K562 (cell line): ENCODE results near the gene KCNH3. TPM values are rescaled to one million over a fixed set of nuclear protein-coding genes. Genes with fewer than 3 reads are reported as not detected.

ENCODE experiments used
- ATAC-seq: fragments of 200-7000 bp; cut with Tn5 transposase; 3 replicates; pipeline ENCODE4 v1.9.1; 2020; ENCODE audit warnings: moderate library complexity
- BruUV-seq: library from RNA; stranded (reverse); fragments of 400-500 nt; replicated peaks from 2 replicates; lab custom pipeline; 2021; lab: Mats Ljungman, UMichigan
- CTCF ChIA-PET: fragments of 300-600 bp; formaldehyde crosslinking; extraction: SDS; loops from one replicate; lab custom pipeline; 2021; ENCODE audit warnings: low intra/inter-chr PET ratio; lab: Yijun Ruan, JAX
- POLR2A ChIA-PET: fragments of 300-600, 350-650 bp; sonication (Branson Sonifier 250); formaldehyde crosslinking; extraction: SDS; loops from one replicate; lab custom pipeline; 2021; ENCODE audit warnings: antibody characterized with exemption, inconsistent platforms; lab: Yijun Ruan, JAX
- DNase-seq, 4 experiments: peaks; one replicate each; pipeline versions ENCODE4 v3.0.0 to v3.0.0-alpha.2; 2011 to 2018; ENCODE audit warnings: low spot score in 3 of 4, mixed read lengths in 3 of 4; ENCODE audit errors: extremely low read depth in 1 of 4
- FAIRE-seq: peaks from 2 replicates; lab custom pipeline; 2011; peaks lifted over from hg19 to GRCh38; lab: Jason Lieb, UNC
- H2AFZ ChIP-seq: 2 replicates; pipeline ENCODE4 v1.6.0; 2011; ENCODE audit warnings: low read depth, low read length, control low read depth, inconsistent platforms
- H3K27ac ChIP-seq: fragments of 200-600 bp; 3 replicates; pipeline ENCODE4 v1.8.0; 2011; ENCODE audit warnings: low read depth, mild to moderate bottlenecking, control low read depth, inconsistent platforms, low read length, moderate library complexity, mixed read lengths; ENCODE audit errors: extremely low read depth
- H3K27me3 ChIP-seq, 2 experiments: fragments of 300-600 bp in 1 of 2; 2 replicates in 1 of 2; 3 replicates in 1 of 2; pipeline versions ENCODE4 v1.6.0 to v1.8.0; 2011; ENCODE audit warnings: inconsistent platforms in 2 of 2, low read length in 2 of 2, mild to moderate bottlenecking in 1 of 2, mixed read lengths in 1 of 2, moderate library complexity in 1 of 2; ENCODE audit not compliant: control insufficient read depth in 2 of 2, insufficient read depth in 2 of 2
- H3K36me3 ChIP-seq: fragments of 300-600 bp; 3 replicates; pipeline ENCODE4 v1.8.0; 2011; ENCODE audit warnings: mild to moderate bottlenecking, low read length, inconsistent platforms; ENCODE audit not compliant: control insufficient read depth, insufficient read depth
- H3K4me1 ChIP-seq, 2 experiments: fragments of 200-600 bp in 1 of 2; replicated peaks in 1 of 2; 2 replicates in 1 of 2; 3 replicates in 1 of 2; pipeline versions ENCODE4 v1.5.1 to v1.8.0; 2011; ENCODE audit warnings: inconsistent platforms in 2 of 2, low read length in 2 of 2, mild to moderate bottlenecking in 1 of 2, mixed read lengths in 1 of 2, moderate library complexity in 1 of 2; ENCODE audit not compliant: control insufficient read depth in 2 of 2, insufficient read depth in 2 of 2
- H3K4me2 ChIP-seq: 2 replicates; pipeline ENCODE4 v1.6.1; 2011; ENCODE audit warnings: low read length, control low read depth, inconsistent platforms, mixed read lengths; ENCODE audit not compliant: insufficient read depth
- H3K4me3 ChIP-seq: fragments of 200-600 bp; sonication (generic), shearing (Covaris generic); 2 replicates; pipeline ENCODE4 v1.5.1; 2016; ENCODE audit warnings: control low read depth, inconsistent platforms
- H3K79me2 ChIP-seq: fragments of 200-600 bp; 3 replicates; pipeline ENCODE4 v1.8.0; 2011; ENCODE audit warnings: low read length, inconsistent platforms; ENCODE audit not compliant: control insufficient read depth, insufficient read depth
- H3K9ac ChIP-seq, 2 experiments: 2 replicates each; pipeline versions ENCODE4 v1.6.0 to v1.6.1; 2011; ENCODE audit warnings: low read depth in 2 of 2, low read length in 2 of 2, control low read depth in 1 of 2, inconsistent platforms in 1 of 2, mild to moderate bottlenecking in 1 of 2, mixed read lengths in 1 of 2; ENCODE audit not compliant: insufficient read depth in 1 of 2
- H3K9me1 ChIP-seq: one replicate; pipeline ENCODE4 v1.6.0; 2011; ENCODE audit warnings: inconsistent platforms, mild to moderate bottlenecking, low read length, moderate library complexity; ENCODE audit not compliant: control insufficient read depth, insufficient read depth
- H3K9me3 ChIP-seq: replicated peaks from 2 replicates; pipeline ENCODE4 v1.5.1; 2011; ENCODE audit warnings: low read depth, low read length, inconsistent platforms; ENCODE audit not compliant: control insufficient read depth, insufficient read depth
- H4K20me1 ChIP-seq: replicated peaks from 2 replicates; pipeline ENCODE4 v1.6.1; 2011; ENCODE audit warnings: low read length, inconsistent platforms, mixed read lengths; ENCODE audit not compliant: control insufficient read depth, insufficient read depth
- EP300 ChIP-seq: IDR thresholded peaks from 2 replicates; pipeline ENCODE4 v1.6.1; 2012; ENCODE audit warnings: low read length, improper control_type of control experiment
- ETS2 ChIP-seq: IDR thresholded peaks from 2 replicates; pipeline ENCODE4 v1.6.1; 2016; ENCODE audit warnings: borderline replicate concordance, missing genetic modification characterization, mild to moderate bottlenecking, moderate library complexity, missing compliant biosample characterization; ENCODE audit not compliant: poor library complexity, severe bottlenecking
- FOSL1 ChIP-seq: fragments of 200-800 bp; sonication (Bioruptor generic); conservative IDR thresholded peaks from 2 replicates; pipeline ENCODE4 v1.6.1; 2016; ENCODE audit warnings: missing genetic modification characterization, missing compliant biosample characterization
- HCFC1 ChIP-seq: IDR thresholded peaks from 2 replicates; pipeline ENCODE4 v1.6.1; 2012; ENCODE audit warnings: low read depth, low read length, improper control_type of control experiment
- KLF13 ChIP-seq: fragments of 450-650 bp; IDR thresholded peaks from 2 replicates; pipeline ENCODE4 v1.6.1; 2016; ENCODE audit warnings: missing genetic modification characterization, low read depth, mild to moderate bottlenecking, missing compliant biosample characterization, moderate library complexity, borderline replicate concordance
- MAZ ChIP-seq, 2 experiments: fragments of 450-650 bp in 1 of 2; sonication (generic) in 1 of 2; formaldehyde crosslinking; IDR thresholded peaks in 1 of 2; conservative IDR thresholded peaks in 1 of 2; 2 replicates each; pipeline versions ENCODE4 v1.4.0 to v1.5.0; 2020; ENCODE audit warnings: mild to moderate bottlenecking in 1 of 2, missing genetic modification reagents in 1 of 2
- NFE2L1 ChIP-seq: fragments of 450-650 bp; IDR thresholded peaks from 2 replicates; pipeline ENCODE4 v1.6.1; 2016; ENCODE audit warnings: missing genetic modification characterization, low read depth, mild to moderate bottlenecking, missing compliant biosample characterization, moderate library complexity, borderline replicate concordance
- NFRKB ChIP-seq: fragments of 450-650 bp; IDR thresholded peaks from 2 replicates; pipeline ENCODE4 v1.6.1; 2016; ENCODE audit warnings: low read depth
- RBM22 ChIP-seq: fragments of 200-400 bp; formaldehyde crosslinking; IDR thresholded peaks from 2 replicates; pipeline ENCODE4 v1.6.1; 2018; ENCODE audit warnings: low read length, low read depth; ENCODE audit not compliant: poor library complexity, severe bottlenecking
- SIRT6 ChIP-seq: IDR thresholded peaks from one replicate; pipeline ENCODE4 v1.6.1; 2012; ENCODE audit warnings: low read depth, mild to moderate bottlenecking, control low read depth, inconsistent platforms, low read length, moderate library complexity
- ZKSCAN3 ChIP-seq: fragments of 250-450 bp; sonication (Bioruptor Pico); IDR thresholded peaks from 2 replicates; pipeline ENCODE4 v1.4.0; 2020
- ZNF133 ChIP-seq: fragments of 250-450 bp; sonication (Bioruptor Pico); IDR thresholded peaks from 2 replicates; pipeline ENCODE4 v1.4.0; 2020; ENCODE audit warnings: mild to moderate bottlenecking
- ZNF217 ChIP-seq: sonication (generic); formaldehyde crosslinking; IDR thresholded peaks from 2 replicates; pipeline ENCODE4 v1.8.0; 2022; ENCODE audit warnings: mild to moderate bottlenecking, missing genetic modification reagents
- ZNF316 ChIP-seq: fragments of 450-650 bp; IDR thresholded peaks from 2 replicates; pipeline ENCODE4 v1.6.1; 2016
- ZNF431 ChIP-seq: sonication (generic); formaldehyde crosslinking; IDR thresholded peaks from 2 replicates; pipeline ENCODE4 v1.8.0; 2022; ENCODE audit warnings: mild to moderate bottlenecking, missing genetic modification reagents
- ZNF444 ChIP-seq: fragments of 250-450 bp; sonication (Bioruptor Pico); IDR thresholded peaks from 2 replicates; pipeline ENCODE4 v1.4.0; 2020; ENCODE audit warnings: mild to moderate bottlenecking, moderate library complexity
- ZNF766 ChIP-seq: fragments of 200-800 bp; sonication (Bioruptor generic); conservative IDR thresholded peaks from 2 replicates; pipeline ENCODE4 v1.6.1; 2016; ENCODE audit warnings: missing genetic modification characterization, missing compliant biosample characterization
- WGBS: fragments of 100-300 bp; shearing (Covaris generic); methylation state at CpG from one replicate; pipeline ENCODE4 v1.1.6; 2016; ENCODE audit warnings: low coverage, mixed read lengths; ENCODE audit not compliant: insufficient coverage; ENCODE audit errors: missing lambda C conversion rate; 5-methylcytosine and 5-hydroxymethylcytosine counted together
- in situ Hi-C: fragments of 300-500 bp; cut with MboI; formaldehyde crosslinking; loops from 4 replicates; pipeline ENCODE4 v1.15.0; 2018; ENCODE audit warnings: inconsistent platforms, mixed read lengths
- intact Hi-C: fragments of 100-400 bp; cut with micrococcal nuclease; formaldehyde crosslinking; loops from 2 replicates; pipeline ENCODE4 v1.14.2; 2022
- polyA plus RNA-seq, 8 experiments: library from polyadenylated mRNA; depleted of rRNA in 4 of 8; stranded (reverse) in 5 of 8; unstranded in 3 of 8; fragments of >200 nt; fragmentation: Nextera tagmentation in 2 of 8; fragmentation: Illumina TruSeq in 1 of 8; extraction: Ambion mirVana in 2 of 8; extraction: Trizol in 1 of 8; gene quantifications; 2 replicates each; pipeline versions ENCODE4 v1.2.1 to v1.2.3, GENCODE V29; 2011 to 2014; ENCODE audit warnings: inconsistent platforms in 1 of 8, missing spikeins in 1 of 8
- total RNA-seq, 7 experiments: library from RNA; depleted of rRNA in 6 of 7; stranded (reverse); fragments of >200 nt in 6 of 7; fragmentation: Illumina TruSeq in 2 of 7; extraction: Trizol in 2 of 7; gene quantifications; 2 replicates each; pipeline versions ENCODE4 v1.2.1 to v1.2.3, GENCODE V29; 2011 to 2021; ENCODE audit warnings: low replicate concordance in 1 of 7

The KCNH3 gene
- total and polyA plus RNA-seq, 9 of the 15 experiments (the other 6 are each of a cell fraction or from before 2014, with no cell fraction given) = 0.01 to 0.09 TPM; not detected in 7

DNA sequence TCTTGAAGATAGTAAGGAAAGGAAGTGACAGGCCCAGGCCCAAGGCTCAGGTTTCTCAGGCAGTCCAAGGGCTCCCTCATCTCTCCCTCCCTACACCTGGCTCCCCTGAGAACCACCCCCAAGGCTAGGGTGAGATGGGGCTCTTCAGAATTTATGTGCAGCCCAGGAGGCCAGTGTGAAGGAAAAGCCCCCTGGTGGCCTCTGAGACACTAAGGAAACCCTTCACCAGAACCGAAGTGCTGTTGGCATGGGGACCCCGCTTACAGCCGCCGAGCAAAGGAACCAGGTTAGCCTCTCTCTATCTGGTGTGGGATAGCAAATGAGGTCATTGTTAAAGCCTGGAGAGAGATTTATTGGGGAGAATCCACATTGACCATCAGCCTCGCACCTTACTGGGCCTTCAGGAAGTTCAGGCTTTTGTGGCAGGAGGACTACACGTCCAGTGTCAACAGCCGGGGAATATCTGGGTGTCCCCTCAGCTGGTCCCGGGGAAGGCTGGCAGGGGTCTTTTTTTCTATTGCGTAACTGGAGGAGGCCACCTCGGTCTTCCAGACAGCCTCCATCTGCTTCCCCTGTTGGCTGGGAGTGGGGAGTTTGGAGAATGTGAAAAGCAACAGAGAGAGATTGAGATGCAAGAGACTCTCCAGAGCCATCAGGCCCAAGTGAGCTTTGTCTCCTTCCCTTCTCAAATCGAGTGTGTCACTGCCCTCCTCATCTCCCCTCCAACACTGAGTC lies 48.5 kb downstream of the KCNH3 start (continued):
- no peak for TF ChIP-seq ZNF316

DNA sequence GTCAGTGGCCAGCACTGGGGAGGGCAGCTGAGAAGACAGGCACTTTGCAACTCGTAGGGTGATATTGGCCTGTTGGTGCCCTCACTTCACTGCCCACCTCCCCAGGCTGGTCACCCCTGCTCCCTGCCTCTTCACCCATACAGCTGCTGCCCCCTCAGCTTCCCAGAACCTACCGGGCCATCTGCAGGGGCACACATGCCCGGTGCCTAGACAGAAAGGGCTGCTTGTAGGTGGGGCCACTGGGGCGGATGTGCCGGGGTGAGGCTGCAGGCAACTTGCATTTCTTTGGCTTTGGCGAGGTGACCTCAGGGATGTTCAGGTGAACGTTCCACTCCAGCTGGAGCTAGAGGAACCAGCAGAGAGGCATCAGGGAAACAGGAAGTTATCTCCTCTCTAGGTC lies 49.5 kb downstream of the KCNH3 start:
- Histone ChIP-seq H3K36me3 (peaks cover 27% of the 10 kb centered on the region; the same call in 2 of the 3 replicates), H3K79me2 (no peaks in the 10 kb centered on the region), H3K9me3 (no peaks in the 10 kb centered on the region), H3K27me3 (no peaks in the 10 kb centered on the region), H3K9me1 (peaks cover 2% of the 10 kb centered on the region), H4K20me1 (no peaks in the 10 kb centered on the region), H2AFZ (no peak overlapping the region), H3K4me3 (no peak overlapping the region), H3K27ac (no peak overlapping the region), H3K4me1 (peaks cover 0 to 8% of the 10 kb centered on the region in 2 experiments; a peak in 1 of 5 replicates), H3K4me2 (no peak overlapping the region), H3K9ac (peak overlapping the region in 1 of 2 experiments; percentile 47; a peak in 2 of 4 replicates)
- in situ Hi-C loops = no loop called here
- no TSS peak for BruUV-seq
- FAIRE-seq (no peak), DNase-seq (no peak), ATAC-seq (no peak)
- CTCF ChIA-PET = no interaction called here
- intact Hi-C loops = no loop called here
- POLR2A ChIA-PET = interaction anchor here (0.5 to 1.2 kb wide), 3 partner anchors 11 to 42 kb away, joined by 3 read pairs; no protein-coding TSS in a partner anchor
- 85% methylated on average over 6 of the region's 7 CpGs for WGBS
- no peak for TF ChIP-seq HCFC1
- TF ChIP-seq ZKSCAN3 = no peak
- TF ChIP-seq ZNF444 (CRISPR knock-in tag) = no peak
- TF ChIP-seq SIRT6 = no peak
- TF ChIP-seq FOSL1 (tag) = no peak
- TF ChIP-seq EP300 = no peak
- no peak for TF ChIP-seq ZNF766
- no peak for TF ChIP-seq ZNF431
- no peak for TF ChIP-seq ZNF217
- no peak for TF ChIP-seq RBM22
- TF ChIP-seq ETS2 = no peak
- TF ChIP-seq ZNF133 (CRISPR knock-in tag) = no peak
- no peak for TF ChIP-seq NFRKB
- TF ChIP-seq MAZ (CRISPR knock-in tag; conservative IDR thresholded peaks at IDR 0.05 in 1 of 2, IDR thresholded peaks at IDR 0.05 in 1 of 2) = no peak
- no peak for TF ChIP-seq KLF13 (tag)
- TF ChIP-seq NFE2L1 (tag) = no peak
